DMS153 treated with DMSO at 0.1 percent for 48 hours (cell line): Measurements from ENCODE around the gene MTRF1.
"Not testable (repeated sequence)": the region's sequence is repeated elsewhere in the genome, so short reads cannot be mapped to it uniquely, and the experiment has no call there.

Experiments
- DNase-seq: peaks from one replicate; lab custom pipeline; 2025; ENCODE audit not compliant: unreplicated experiment; lab: John Stamatoyannopoulos, UW

MTRF1 gene

GRCh38 chr13:41284512-41285288 is 21.3 kb upstream of the MTRF1 start:
- DNase-seq, result no peak

GRCh38 chr13:41282129-41282571 is 18.8 kb upstream of the MTRF1 start:
- DNase-seq, result no peak

- DNase-seq, result not testable (repeated sequence)
These were observed 15.8 kb upstream of the MTRF1 start for GRCh38 chr13:41279156-41279555.

GRCh38 chr13:41276824-41277223 is 13.4 kb upstream of the MTRF1 start:
- DNase-seq, result no peak

- no peak for DNase-seq
These were observed 11.5 kb upstream of the MTRF1 start for GRCh38 chr13:41274881-41275280.

GRCh38 chr13:41273831-41274441 is 10.6 kb upstream of the MTRF1 start:
- no peak for DNase-seq

GRCh38 chr13:41271456-41272285 is 8.3 kb upstream of the MTRF1 start:
- DNase-seq, result no peak

- no peak for DNase-seq
These were observed 5.4 kb upstream of the MTRF1 start for GRCh38 chr13:41268764-41269163.

- DNase-seq, result no peak
These were observed 3.7 kb upstream of the MTRF1 start for GRCh38 chr13:41267106-41267505.

GRCh38 chr13:41259875-41260501 is 3.4 kb downstream of the MTRF1 start:
- DNase-seq, result no peak

GRCh38 chr13:41257535-41257934 is 5.8 kb downstream of the MTRF1 start:
- no peak for DNase-seq

- no peak for DNase-seq
These were observed 8.5 kb downstream of the MTRF1 start for GRCh38 chr13:41254902-41255301.

GRCh38 chr13:41250993-41251392 is 12.4 kb downstream of the MTRF1 start:
- no peak for DNase-seq

- no peak for DNase-seq
These were observed 16.3 kb downstream of the MTRF1 start for GRCh38 chr13:41246969-41247680.

- no peak for DNase-seq
These were observed 18.8 kb downstream of the MTRF1 start for GRCh38 chr13:41244556-41244955.

- DNase-seq, result no peak
These were observed 21.8 kb downstream of the MTRF1 start for GRCh38 chr13:41241626-41242025.

GRCh38 chr13:41236369-41236768 is 27.0 kb downstream of the MTRF1 start:
- DNase-seq, result no peak

- no peak for DNase-seq
These were observed 30.5 kb downstream of the MTRF1 start for GRCh38 chr13:41232578-41233480.

GRCh38 chr13:41231786-41232185 is 31.6 kb downstream of the MTRF1 start:
- peak; percentile 42 for DNase-seq
